K562 treated with DMSO at 1 percent for 4 hours (cell line): ENCODE results near the gene RINL. TPM values are rescaled to one million over a fixed set of nuclear protein-coding genes. Genes with fewer than 3 reads are reported as not detected.

Experiments
- total RNA-seq: library from RNA; unstranded; fragments of 300-600 nt; gene quantifications from 2 replicates; pipeline ENCODE4 v1.2.3, GENCODE V29; 2022; ENCODE audit not compliant: insufficient read depth

The RINL gene
- 5.3 and 9.5 TPM in 2 replicates for total RNA-seq

DNA sequence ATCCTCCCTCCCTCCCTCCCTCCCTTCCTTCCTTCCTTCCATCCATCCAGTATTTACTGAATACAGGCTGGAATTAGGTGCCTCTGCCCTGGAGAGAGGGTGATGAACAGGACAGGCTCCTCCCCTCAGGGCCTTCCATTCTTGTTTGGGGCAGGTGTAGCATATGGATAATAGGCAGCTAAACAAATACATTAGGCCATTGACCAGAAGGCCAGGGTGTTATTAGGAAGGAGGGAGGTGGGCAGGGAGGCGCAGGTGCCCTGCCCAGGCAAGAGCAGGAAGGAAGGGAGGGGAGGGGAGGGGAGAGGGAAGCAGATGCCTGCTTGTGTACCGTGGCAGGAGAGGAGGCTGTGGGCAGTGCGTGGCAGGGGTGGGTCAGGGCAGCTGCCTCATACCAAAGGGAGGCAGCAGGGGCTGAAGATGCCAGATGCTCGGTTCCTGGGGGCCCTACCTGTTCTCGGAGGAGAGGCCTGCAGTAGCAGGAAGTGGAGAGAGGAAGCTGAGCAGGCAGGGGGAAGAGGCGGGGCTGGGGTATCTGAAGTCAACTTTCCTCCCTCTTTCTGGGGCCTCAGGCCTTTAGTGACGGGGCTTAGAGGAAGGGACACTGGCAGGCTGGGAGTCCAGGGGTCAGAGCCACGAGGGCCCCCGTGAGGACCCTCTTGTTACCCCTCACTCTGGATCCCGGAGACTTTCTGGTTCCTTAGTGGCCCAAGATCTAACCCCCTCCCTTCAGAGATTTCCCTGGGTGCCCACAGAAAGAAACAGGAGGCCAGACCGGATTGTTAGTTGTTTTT, at the start of gene RINL:
RINL (minus strand) TSS at position 495 of the 794 bp plus-strand sequence. CDS start 1,533 bp downstream, outside the sequence.

GRCh38 chr19:38899447-38900201, 21.5 kb upstream of the RINL start, which contains the start of the genes NFKBIB and SIRT2:
TSS of gene NFKBIB (plus strand) at chr19:38899969. CDS start at chr19:38900033, 64 bp downstream.
TSS of gene SIRT2 (minus strand) at chr19:38899618. CDS start at chr19:38899521, 97 bp downstream.

DNA sequence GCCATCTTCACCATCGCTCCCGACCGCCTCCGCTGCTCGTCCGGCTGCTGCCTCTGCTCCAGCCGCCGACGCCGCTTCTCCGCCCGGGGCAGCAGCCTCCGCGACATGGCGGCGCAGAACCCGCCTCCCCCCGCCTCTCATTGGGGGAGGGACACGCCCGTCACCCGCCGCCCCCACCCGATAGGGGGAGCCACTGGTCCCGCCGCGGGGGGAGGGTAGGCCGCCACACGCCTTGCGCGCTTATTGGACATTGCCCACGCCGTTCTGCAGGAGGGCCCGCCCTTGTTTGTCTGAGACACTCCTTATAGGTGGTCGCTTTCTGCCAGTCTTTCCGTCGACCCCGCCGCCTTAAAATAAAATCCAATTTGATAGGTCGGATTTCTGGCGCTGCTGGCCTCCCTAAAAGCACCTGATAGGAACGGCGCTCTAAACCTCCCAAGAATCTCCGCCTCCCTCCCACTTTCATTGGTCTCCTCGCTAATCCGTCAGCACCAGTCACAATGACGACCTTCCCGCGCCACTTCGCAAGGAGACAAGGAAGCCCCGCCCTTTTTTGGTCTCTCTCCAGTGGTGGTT, 28.1 kb downstream of the RINL start, which contains the start of gene HNRNPL:
HNRNPL (minus strand) TSS at position 127 of the 576 bp plus-strand sequence; CDS start at position 107, 20 bp downstream.

Other genes with a start within 250 kb of the RINL start
- 322 and 331 TPM in 2 replicates for gene ACTN4, start 230.6 kb downstream of the RINL start, total RNA-seq
- 1.3 TPM in 1 of 2 replicates, not detected in the other for gene CAPN12, start 133.8 kb downstream of the RINL start, total RNA-seq
- not detected in 2 replicates for gene LGALS7, start 104.8 kb downstream of the RINL start, total RNA-seq
- gene LGALS7B, start 89.1 kb downstream of the RINL start, total RNA-seq = not detected in 2 replicates
- gene LGALS4, start 65.3 kb downstream of the RINL start, total RNA-seq = 1.7 and 3.3 TPM in 2 replicates
- 280 and 332 TPM in 2 replicates for gene ECH1, start 46.5 kb downstream of the RINL start, total RNA-seq
- gene HNRNPL, start 28.3 kb downstream of the RINL start, total RNA-seq = 303 and 331 TPM in 2 replicates
- gene SIRT2, start 21.3 kb upstream of the RINL start, total RNA-seq = 58.7 and 68.7 TPM in 2 replicates
- gene NFKBIB, start 21.7 kb upstream of the RINL start, total RNA-seq = 29.9 and 42.7 TPM in 2 replicates
- not detected in 2 replicates for gene CCER2, start 33.9 kb upstream of the RINL start, total RNA-seq
- gene SARS2, start 52.5 kb upstream of the RINL start, total RNA-seq = 27.9 and 33.7 TPM in 2 replicates
- 78.2 and 84.1 TPM in 2 replicates for gene MRPS12, start 52.7 kb upstream of the RINL start, total RNA-seq
- 28.7 and 37.3 TPM in 2 replicates for gene FBXO17, start 97.5 kb upstream of the RINL start, total RNA-seq
- 5.7 and 13.3 TPM in 2 replicates for gene FBXO27, start 154.3 kb upstream of the RINL start, total RNA-seq
- not detected in 2 replicates for gene ACP7, start 206.1 kb upstream of the RINL start, total RNA-seq
- 27.5 and 36.4 TPM in 2 replicates for gene PAK4, start 247.5 kb upstream of the RINL start, total RNA-seq